Measurements from ENCODE around the gene EIF4E3. TPM values are rescaled to one million over a fixed set of nuclear protein-coding genes. Genes with fewer than 3 reads are reported as not detected.

Gene EIF4E3
- total and polyA plus RNA-seq, 2 donors (not counting 1 experiment from before 2014, with no cell fraction given), result 1.00 to 5.0 TPM

DNA sequence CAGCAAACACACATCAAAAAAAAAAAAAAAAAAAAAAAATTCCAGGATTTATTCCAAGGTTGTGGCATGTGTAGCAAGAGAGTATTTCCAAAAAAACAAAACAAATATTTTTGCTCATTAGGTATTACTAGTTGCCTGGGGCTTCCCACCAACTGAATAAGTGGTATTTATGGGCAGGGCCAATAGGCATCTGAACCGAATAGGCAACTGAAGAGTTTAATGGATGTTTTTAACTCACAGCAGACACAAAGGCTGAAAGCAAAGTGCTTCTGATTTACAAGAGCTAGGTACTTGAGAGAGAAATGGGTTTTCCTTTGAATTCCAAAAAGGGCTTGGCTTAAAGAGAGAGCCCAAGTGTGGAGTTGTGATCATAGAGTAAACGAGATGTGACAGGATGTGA, 21.4 kb downstream of the EIF4E3 start:
- 80% methylated on average over 1 of the region's 2 CpGs for WGBS (ENCODE audit: insufficient coverage)
- intact Hi-C loops (cut with micrococcal nuclease), result no loop called here
- ChIA-PET CTCF (interaction anchor here (0.7 kb wide), 1 partner anchor 1122 kb away, joined by 3 read pairs; no protein-coding TSS in a partner anchor), POLR2A (no interaction called here)
- Histone ChIP-seq H3K9me3 (ENCODE audit: control extremely low read depth in 1 of 3, control insufficient read depth in 2 of 3, insufficient read depth in 1 of 3, low read length in 2 of 3) (no peaks in the 10 kb centered on the region), H4K20me1 (ENCODE audit: control insufficient read depth, insufficient read depth, low read length, poor library complexity, severe bottlenecking) (no peaks in the 10 kb centered on the region), H2AFZ (ENCODE audit: insufficient read depth, low read depth, low read length, poor library complexity, severe bottlenecking) (no peak overlapping the region), H3K36me3 (replicated peaks in 1 of 2; ENCODE audit: control extremely low read depth in 1 of 2, control insufficient read depth in 1 of 2, extremely low read depth in 1 of 2, insufficient read depth in 2 of 2, low read length in 1 of 2) (no peaks in the 10 kb centered on the region), H3K4me2 (replicated peaks; ENCODE audit: low read depth, low read length, poor library complexity, severe bottlenecking) (no peak overlapping the region), H3K4me3 (ENCODE audit: control extremely low read depth in 1 of 5, extremely low read depth in 1 of 5, insufficient read depth in 1 of 5, low read depth in 2 of 5, low read length in 4 of 5) (no peak overlapping the region), H3K4me1 (ENCODE audit: control insufficient read depth in 2 of 2, insufficient read depth in 2 of 2, low read length in 2 of 2) (peaks cover 0 to 5% of the 10 kb centered on the region in 2 donors), H3K9ac (ENCODE audit: low read length) (no peak overlapping the region), H3K27me3 (replicated peaks in 1 of 4; ENCODE audit: control extremely low read depth in 1 of 4, control insufficient read depth in 3 of 4, insufficient read depth in 4 of 4, low read length in 3 of 4) (no peaks in the 10 kb centered on the region), H3K27ac (ENCODE audit: low read length in 2 of 2) (no peak overlapping the region), H3K79me2 (ENCODE audit: control insufficient read depth, insufficient read depth, low read length) (no peaks in the 10 kb centered on the region)
- ATAC-seq (ENCODE audit: low read depth), result no peak
- Mint-ChIP-seq H3K27ac (no peak overlapping the region), H3K27me3 (no peaks in the 10 kb centered on the region), H3K4me1 (peaks cover 6% of the 10 kb centered on the region), H3K9me3 (ENCODE audit: insufficient read depth) (no peaks in the 10 kb centered on the region), H3K4me3 (no peak overlapping the region)
- TF ChIP-seq, protein P1, sequence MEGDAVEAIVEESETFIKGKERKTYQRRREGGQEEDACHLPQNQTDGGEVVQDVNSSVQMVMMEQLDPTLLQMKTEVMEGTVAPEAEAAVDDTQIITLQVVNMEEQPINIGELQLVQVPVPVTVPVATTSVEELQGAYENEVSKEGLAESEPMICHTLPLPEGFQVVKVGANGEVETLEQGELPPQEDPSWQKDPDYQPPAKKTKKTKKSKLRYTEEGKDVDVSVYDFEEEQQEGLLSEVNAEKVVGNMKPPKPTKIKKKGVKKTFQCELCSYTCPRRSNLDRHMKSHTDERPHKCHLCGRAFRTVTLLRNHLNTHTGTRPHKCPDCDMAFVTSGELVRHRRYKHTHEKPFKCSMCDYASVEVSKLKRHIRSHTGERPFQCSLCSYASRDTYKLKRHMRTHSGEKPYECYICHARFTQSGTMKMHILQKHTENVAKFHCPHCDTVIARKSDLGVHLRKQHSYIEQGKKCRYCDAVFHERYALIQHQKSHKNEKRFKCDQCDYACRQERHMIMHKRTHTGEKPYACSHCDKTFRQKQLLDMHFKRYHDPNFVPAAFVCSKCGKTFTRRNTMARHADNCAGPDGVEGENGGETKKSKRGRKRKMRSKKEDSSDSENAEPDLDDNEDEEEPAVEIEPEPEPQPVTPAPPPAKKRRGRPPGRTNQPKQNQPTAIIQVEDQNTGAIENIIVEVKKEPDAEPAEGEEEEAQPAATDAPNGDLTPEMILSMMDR (IDR thresholded peaks at IDR 0.05), result no peak
- no peak for TF ChIP-seq EZH2 (IDR thresholded peaks at IDR 0.05; ENCODE audit: borderline replicate concordance, insufficient read depth, low read depth, low read length, poor library complexity, severe bottlenecking)
- no peak for DNase-seq

DNA sequence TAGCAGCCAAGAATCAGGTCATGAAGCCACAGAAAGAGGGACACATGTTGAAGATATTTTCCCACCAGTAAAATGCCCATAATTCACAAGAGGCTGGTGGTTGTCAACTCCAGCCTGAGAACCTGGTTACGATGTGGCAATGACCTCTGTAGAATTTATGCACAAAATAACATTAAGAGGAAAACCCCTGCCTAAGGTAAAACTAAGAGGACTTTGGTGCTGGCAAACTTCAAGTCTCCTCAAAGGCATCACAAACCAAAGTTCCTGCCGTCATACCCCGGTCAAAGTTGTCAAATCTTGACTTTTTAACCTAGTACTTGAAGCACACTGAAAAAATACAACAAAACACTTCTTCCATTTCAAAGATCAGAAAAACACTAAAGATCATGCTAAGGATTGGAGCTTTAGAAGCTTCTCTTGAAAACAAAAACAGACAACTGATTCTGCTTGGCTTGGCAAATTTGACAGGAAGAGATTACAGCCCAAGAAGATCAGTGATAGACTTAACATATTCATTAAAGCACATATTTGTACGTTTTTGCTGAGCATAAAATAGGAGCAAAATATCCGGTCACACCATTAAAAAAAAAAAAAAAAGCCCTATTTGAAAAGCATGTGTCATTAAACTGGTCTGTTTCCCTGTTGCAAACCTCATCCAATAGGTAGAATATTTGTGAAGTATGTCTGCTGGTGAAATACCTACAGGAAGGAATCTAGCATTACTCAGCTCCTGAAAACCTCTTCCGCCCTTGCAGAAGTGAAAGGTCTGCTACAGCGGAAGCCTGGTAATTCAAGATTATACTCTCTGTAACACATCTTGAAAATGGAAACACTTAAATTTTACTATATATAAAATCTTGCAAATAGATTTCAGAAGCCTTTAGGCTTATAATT, 22.8 kb downstream of the EIF4E3 start:
- H2AFZ ChIP-seq (ENCODE audit: insufficient read depth, low read depth, low read length, poor library complexity, severe bottlenecking), result no peak overlapping the region
- H3K36me3 ChIP-seq (replicated peaks in 1 of 2; ENCODE audit: control extremely low read depth in 1 of 2, control insufficient read depth in 1 of 2, extremely low read depth in 1 of 2, insufficient read depth in 2 of 2, low read length in 1 of 2), result no peaks in the 10 kb centered on the region
- WGBS (ENCODE audit: insufficient coverage), result 59% methylated on average over 3 of the region's 7 CpGs
- H3K4me2 ChIP-seq (replicated peaks; ENCODE audit: low read depth, low read length, poor library complexity, severe bottlenecking), result peak overlapping the region; percentile 16
- ChIA-PET CTCF (interaction anchor here (0.7 to 0.8 kb wide), 2 partner anchors 1120 to 1428 kb away, joined by 3 read pairs; no protein-coding TSS in a partner anchor), POLR2A (no interaction called here)
- DNase-seq (no peak), ATAC-seq (ENCODE audit: low read depth) (no peak)
- intact Hi-C loops (cut with micrococcal nuclease), result no loop called here
- no peaks in the 10 kb centered on the region for H3K9me3 ChIP-seq (ENCODE audit: control extremely low read depth in 1 of 3, control insufficient read depth in 2 of 3, insufficient read depth in 1 of 3, low read length in 2 of 3)
- H3K79me2 ChIP-seq (ENCODE audit: control insufficient read depth, insufficient read depth, low read length), result no peaks in the 10 kb centered on the region
- Mint-ChIP-seq H3K4me3 (no peak overlapping the region), H3K27me3 (no peaks in the 10 kb centered on the region), H3K4me1 (peaks cover 6% of the 10 kb centered on the region), H3K9me3 (ENCODE audit: insufficient read depth) (no peaks in the 10 kb centered on the region), H3K27ac (no peak overlapping the region)
- H3K4me1 ChIP-seq (ENCODE audit: control insufficient read depth in 2 of 2, insufficient read depth in 2 of 2, low read length in 2 of 2), result peaks cover 0 to 5% of the 10 kb centered on the region in 2 donors
- H3K27me3 ChIP-seq (replicated peaks in 1 of 4; ENCODE audit: control extremely low read depth in 1 of 4, control insufficient read depth in 3 of 4, insufficient read depth in 4 of 4, low read length in 3 of 4), result no peaks in the 10 kb centered on the region
- no peak overlapping the region for H3K4me3 ChIP-seq (ENCODE audit: control extremely low read depth in 1 of 5, extremely low read depth in 1 of 5, insufficient read depth in 1 of 5, low read depth in 2 of 5, low read length in 4 of 5)
- no peak overlapping the region for H3K9ac ChIP-seq (ENCODE audit: low read length)
- no peaks in the 10 kb centered on the region for H4K20me1 ChIP-seq (ENCODE audit: control insufficient read depth, insufficient read depth, low read length, poor library complexity, severe bottlenecking)
- TF ChIP-seq EZH2 (IDR thresholded peaks at IDR 0.05; ENCODE audit: borderline replicate concordance, insufficient read depth, low read depth, low read length, poor library complexity, severe bottlenecking), result no peak
- TF ChIP-seq, protein P1 (IDR thresholded peaks at IDR 0.05), result no peak
- no peak overlapping the region for H3K27ac ChIP-seq (ENCODE audit: low read length in 2 of 2)

Data from B cell (primary cell).